Loucy (cell line): ENCODE data around the gene TNPO1.

Experiments
- CTCF ChIP-seq: fragments of 200-600 bp; sonication (generic); conservative IDR thresholded peaks from 2 replicates; pipeline ENCODE4 v1.5.1; 2014; ENCODE audit warnings: mild to moderate bottlenecking, antibody characterized with exemption, low read length
- EZH2phosphoT487 ChIP-seq: fragments of 200-600 bp; IDR thresholded peaks from 2 replicates; pipeline ENCODE4 v1.6.1; 2018; ENCODE audit warnings: antibody characterized with exemption, mild to moderate bottlenecking, moderate library complexity, borderline replicate concordance

GRCh38 chr5:72957337-72957736, 140.9 kb downstream of the TNPO1 start:
- no peak for TF ChIP-seq CTCF
- TF ChIP-seq EZH2phosphoT487 = no peak
